A549 (cell line): ENCODE results near the gene BAG5.
A peak's percentile ranks its signal among the peaks of the same experiment; 100 is the strongest.

Experiments
- CHD2 ChIP-seq: fragments of 150-350 bp; IDR thresholded peaks from 2 replicates; pipeline ENCODE4 v1.6.1; 2014; ENCODE audit warnings: low read length; ENCODE audit not compliant: partially characterized antibody
- CHD4 ChIP-seq: fragments of 200-600 bp; sonication (generic); IDR thresholded peaks from 2 replicates; pipeline ENCODE4 v1.6.1; 2016; ENCODE audit warnings: antibody characterized with exemption, mild to moderate bottlenecking, borderline replicate concordance
- CTCF ChIP-seq: fragments of >200 bp; sonication (Bioruptor Twin); formaldehyde crosslinking; IDR thresholded peaks from 3 replicates; pipeline ENCODE4 v1.5.1; 2016
- EHMT2 ChIP-seq: fragments of 200-600 bp; sonication (generic); IDR thresholded peaks from 2 replicates; pipeline ENCODE4 v1.6.1; 2016; ENCODE audit warnings: antibody characterized with exemption, low read depth, mild to moderate bottlenecking, moderate library complexity
- JUN ChIP-seq, 2 experiments: fragments of >200 bp; sonication (Bioruptor Twin); formaldehyde crosslinking; IDR thresholded peaks; 2 replicates in 1 of 2; 3 replicates in 1 of 2; pipeline ENCODE4 v1.6.1; 2016 to 2017
- MYC ChIP-seq: IDR thresholded peaks from 2 replicates; pipeline ENCODE4 v1.6.1; 2012; ENCODE audit warnings: mild to moderate bottlenecking, inconsistent platforms, low read length, improper control_type of control experiment, borderline replicate concordance
- RAD21 ChIP-seq, 2 experiments: fragments of >200 bp in 1 of 2; sonication (Bioruptor Twin) in 1 of 2; formaldehyde crosslinking in 1 of 2; IDR thresholded peaks in 1 of 2; conservative IDR thresholded peaks in 1 of 2; 2 replicates in 1 of 2; 3 replicates in 1 of 2; pipeline ENCODE4 v1.6.1; 2012 to 2018; ENCODE audit warnings: inconsistent platforms in 1 of 2
- SMC3 ChIP-seq: fragments of >200 bp; sonication (Bioruptor Twin); formaldehyde crosslinking; IDR thresholded peaks from 3 replicates; pipeline ENCODE4 v1.6.1; 2018; ENCODE audit warnings: inconsistent platforms
- ZFP36 ChIP-seq: fragments of 450-650 bp; IDR thresholded peaks from 2 replicates; pipeline ENCODE4 v1.6.1; 2014; ENCODE audit warnings: borderline replicate concordance; ENCODE audit not compliant: partially characterized antibody

GRCh38 chr14:103524002-103524935, 38.2 kb downstream of the BAG5 start:
- no peak for TF ChIP-seq CHD4
- 0 out of 3 replicates have a peak, but pooled peaks have one; percentile 8 for TF ChIP-seq CTCF
- no peak for TF ChIP-seq ZFP36
- no peak for TF ChIP-seq SMC3
- no peak for TF ChIP-seq JUN (IDR thresholded peaks at IDR 0.05)
- TF ChIP-seq CHD2: no peak
- no peak for TF ChIP-seq MYC
- no peak for TF ChIP-seq RAD21 (conservative IDR thresholded peaks at IDR 0.05 in 1 of 2, IDR thresholded peaks at IDR 0.05 in 1 of 2)
- no peak for TF ChIP-seq EHMT2
